ENCODE measurements around the gene R3HDM1. TPM values are rescaled to one million over a fixed set of nuclear protein-coding genes. Genes with fewer than 3 reads are reported as not detected.
A peak's percentile ranks its signal among the peaks of the same experiment; 100 is the strongest.

R3HDM1 gene
- total and polyA plus RNA-seq, 2 donors (not counting 1 experiment from before 2014, with no cell fraction given), result 23.7 to 57.8 TPM

DNA sequence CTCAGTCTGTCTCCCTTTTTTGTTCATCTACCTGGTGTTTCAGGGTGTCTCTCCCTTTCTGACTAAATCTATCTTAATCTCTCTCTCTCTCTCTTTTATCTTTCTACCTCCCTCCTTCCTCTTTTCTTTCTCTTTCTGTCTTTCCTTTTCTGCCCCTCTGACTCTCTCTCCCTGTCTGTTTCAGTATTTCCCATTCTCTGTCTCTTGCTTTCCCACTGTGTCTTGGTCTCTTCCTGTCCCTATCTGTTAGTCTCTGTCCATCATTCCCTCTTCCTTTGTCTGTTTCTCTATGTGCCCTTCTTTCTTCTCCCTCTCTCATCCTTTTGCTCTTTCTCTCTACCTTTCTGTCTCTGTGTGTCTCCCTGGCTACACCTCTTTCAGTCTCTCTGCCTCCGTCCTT lies 56.7 kb downstream of the R3HDM1 start:
- Mint-ChIP-seq H3K9me3 (ENCODE audit: insufficient read depth) (peaks cover 10% of the 10 kb centered on the region), H3K4me1 (peaks cover 16% of the 10 kb centered on the region), H3K4me3 (no peak overlapping the region), H3K27ac (no peak overlapping the region), H3K27me3 (no peaks in the 10 kb centered on the region)
- Histone ChIP-seq H3K79me2 (ENCODE audit: control insufficient read depth, insufficient read depth, low read length) (no peaks in the 10 kb centered on the region), H3K9ac (ENCODE audit: low read length) (no peak overlapping the region), H3K4me3 (ENCODE audit: control extremely low read depth in 1 of 5, extremely low read depth in 1 of 5, insufficient read depth in 1 of 5, low read depth in 2 of 5, low read length in 4 of 5) (no peak overlapping the region), H2AFZ (ENCODE audit: insufficient read depth, low read depth, low read length, poor library complexity, severe bottlenecking) (no peak overlapping the region), H3K27ac (ENCODE audit: low read length in 2 of 2) (no peak overlapping the region), H3K27me3 (replicated peaks in 1 of 4; ENCODE audit: control extremely low read depth in 1 of 4, control insufficient read depth in 3 of 4, insufficient read depth in 4 of 4, low read length in 3 of 4) (no peaks in the 10 kb centered on the region), H3K36me3 (replicated peaks in 1 of 2; ENCODE audit: control extremely low read depth in 1 of 2, control insufficient read depth in 1 of 2, extremely low read depth in 1 of 2, insufficient read depth in 2 of 2, low read length in 1 of 2) (no peaks in the 10 kb centered on the region), H4K20me1 (ENCODE audit: control insufficient read depth, insufficient read depth, low read length, poor library complexity, severe bottlenecking) (no peaks in the 10 kb centered on the region), H3K4me1 (ENCODE audit: control insufficient read depth in 2 of 2, insufficient read depth in 2 of 2, low read length in 2 of 2) (peaks cover 0 to 5% of the 10 kb centered on the region in 2 donors), H3K9me3 (ENCODE audit: control extremely low read depth in 1 of 3, control insufficient read depth in 2 of 3, insufficient read depth in 1 of 3, low read length in 2 of 3) (peaks cover 0 to 10% (median 8%) of the 10 kb centered on the region in 3 donors), H3K4me2 (replicated peaks; ENCODE audit: low read depth, low read length, poor library complexity, severe bottlenecking) (no peak overlapping the region)
- 88% methylated on average over 1 of the region's 1 CpG for WGBS (ENCODE audit: insufficient coverage)
- TF ChIP-seq EZH2 (IDR thresholded peaks at IDR 0.05; ENCODE audit: borderline replicate concordance, insufficient read depth, low read depth, low read length, poor library complexity, severe bottlenecking), result no peak
- TF ChIP-seq, protein P1, sequence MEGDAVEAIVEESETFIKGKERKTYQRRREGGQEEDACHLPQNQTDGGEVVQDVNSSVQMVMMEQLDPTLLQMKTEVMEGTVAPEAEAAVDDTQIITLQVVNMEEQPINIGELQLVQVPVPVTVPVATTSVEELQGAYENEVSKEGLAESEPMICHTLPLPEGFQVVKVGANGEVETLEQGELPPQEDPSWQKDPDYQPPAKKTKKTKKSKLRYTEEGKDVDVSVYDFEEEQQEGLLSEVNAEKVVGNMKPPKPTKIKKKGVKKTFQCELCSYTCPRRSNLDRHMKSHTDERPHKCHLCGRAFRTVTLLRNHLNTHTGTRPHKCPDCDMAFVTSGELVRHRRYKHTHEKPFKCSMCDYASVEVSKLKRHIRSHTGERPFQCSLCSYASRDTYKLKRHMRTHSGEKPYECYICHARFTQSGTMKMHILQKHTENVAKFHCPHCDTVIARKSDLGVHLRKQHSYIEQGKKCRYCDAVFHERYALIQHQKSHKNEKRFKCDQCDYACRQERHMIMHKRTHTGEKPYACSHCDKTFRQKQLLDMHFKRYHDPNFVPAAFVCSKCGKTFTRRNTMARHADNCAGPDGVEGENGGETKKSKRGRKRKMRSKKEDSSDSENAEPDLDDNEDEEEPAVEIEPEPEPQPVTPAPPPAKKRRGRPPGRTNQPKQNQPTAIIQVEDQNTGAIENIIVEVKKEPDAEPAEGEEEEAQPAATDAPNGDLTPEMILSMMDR (IDR thresholded peaks at IDR 0.05), result no peak
- DNase-seq, result no peak
- POLR2A ChIA-PET, result no interaction called here
- CTCF ChIA-PET, result no interaction called here
- ATAC-seq (ENCODE audit: low read depth), result no peak
- intact Hi-C loops (cut with micrococcal nuclease), result no loop called here

DNA sequence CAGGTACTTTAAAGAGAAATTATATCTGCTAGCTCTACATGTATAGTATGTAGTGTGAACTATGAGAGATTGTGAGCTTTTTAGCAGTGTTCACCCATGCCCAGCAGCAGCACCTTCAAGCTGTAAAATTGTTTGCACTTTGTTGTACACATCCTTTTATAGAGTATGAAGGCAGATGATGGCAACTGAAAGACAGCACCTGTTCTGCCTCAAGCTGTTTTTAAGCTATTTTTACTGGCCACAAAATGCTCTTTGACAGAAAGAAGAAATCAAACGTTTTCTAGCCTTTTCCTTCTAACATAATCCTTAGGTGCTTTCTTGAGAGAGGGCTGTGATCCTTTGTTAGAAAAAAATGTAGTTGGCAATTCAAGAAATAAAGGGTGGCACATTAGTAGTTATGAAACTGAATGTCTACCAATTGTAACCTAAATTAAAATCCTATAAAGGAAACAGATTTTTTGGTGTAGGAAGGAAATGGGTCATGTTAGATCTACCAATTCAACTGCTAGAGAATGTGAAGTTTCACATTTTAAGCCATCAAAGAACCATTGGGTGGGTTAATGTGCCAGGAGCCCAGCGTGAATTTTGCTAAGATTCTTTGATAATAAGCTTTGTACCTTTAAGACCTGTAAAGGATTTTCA lies 59.5 kb downstream of the R3HDM1 start:
- Histone ChIP-seq H3K4me1 (ENCODE audit: control insufficient read depth in 2 of 2, insufficient read depth in 2 of 2, low read length in 2 of 2) (peaks cover 0 to 5% of the 10 kb centered on the region in 2 donors), H2AFZ (ENCODE audit: insufficient read depth, low read depth, low read length, poor library complexity, severe bottlenecking) (no peak overlapping the region), H4K20me1 (ENCODE audit: control insufficient read depth, insufficient read depth, low read length, poor library complexity, severe bottlenecking) (no peaks in the 10 kb centered on the region), H3K4me2 (replicated peaks; ENCODE audit: low read depth, low read length, poor library complexity, severe bottlenecking) (no peak overlapping the region), H3K27me3 (replicated peaks in 1 of 4; ENCODE audit: control extremely low read depth in 1 of 4, control insufficient read depth in 3 of 4, insufficient read depth in 4 of 4, low read length in 3 of 4) (no peaks in the 10 kb centered on the region), H3K9me3 (ENCODE audit: control extremely low read depth in 1 of 3, control insufficient read depth in 2 of 3, insufficient read depth in 1 of 3, low read length in 2 of 3) (peaks cover 0 to 10% (median 8%) of the 10 kb centered on the region in 3 donors), H3K9ac (ENCODE audit: low read length) (no peak overlapping the region), H3K79me2 (ENCODE audit: control insufficient read depth, insufficient read depth, low read length) (no peaks in the 10 kb centered on the region), H3K27ac (ENCODE audit: low read length in 2 of 2) (peak overlapping the region in 1 of 2 donors; percentile 18), H3K4me3 (ENCODE audit: control extremely low read depth in 1 of 5, extremely low read depth in 1 of 5, insufficient read depth in 1 of 5, low read depth in 2 of 5, low read length in 4 of 5) (no peak overlapping the region), H3K36me3 (replicated peaks in 1 of 2; ENCODE audit: control extremely low read depth in 1 of 2, control insufficient read depth in 1 of 2, extremely low read depth in 1 of 2, insufficient read depth in 2 of 2, low read length in 1 of 2) (no peaks in the 10 kb centered on the region)
- ChIA-PET POLR2A (interaction anchor here (0.5 kb wide), 1 partner anchor 18 kb away, joined by 3 read pairs; no protein-coding TSS in a partner anchor), CTCF (no interaction called here)
- H3K4me1 Mint-ChIP-seq, result peaks cover 16% of the 10 kb centered on the region
- no peak overlapping the region for H3K4me3 Mint-ChIP-seq
- intact Hi-C loops (cut with micrococcal nuclease), result no loop called here
- no peak overlapping the region for H3K27ac Mint-ChIP-seq
- H3K9me3 Mint-ChIP-seq (ENCODE audit: insufficient read depth), result peaks cover 10% of the 10 kb centered on the region
- WGBS (ENCODE audit: insufficient coverage), result no CpG with 5 or more reads among the region's 2 CpGs
- DNase-seq (no peak), ATAC-seq (ENCODE audit: low read depth) (no peak)
- no peaks in the 10 kb centered on the region for H3K27me3 Mint-ChIP-seq
- TF ChIP-seq EZH2 (IDR thresholded peaks at IDR 0.05; ENCODE audit: borderline replicate concordance, insufficient read depth, low read depth, low read length, poor library complexity, severe bottlenecking), result no peak
- TF ChIP-seq, protein P1 (IDR thresholded peaks at IDR 0.05), result no peak

All from B cell (primary cell).